GM12864 (cell line): ENCODE results near the gene HP1BP3.

ENCODE experiments used
- DNase-seq: peaks from one replicate; pipeline ENCODE4 v3.0.0-alpha.2; 2011; ENCODE audit warnings: low read depth
- H3K4me3 ChIP-seq: 2 replicates; pipeline ENCODE4 v1.5.1; 2011; ENCODE audit warnings: mild to moderate bottlenecking, low read depth, low read length, control low read depth
- TF ChIP-seq, protein P1 (sequence below): IDR thresholded peaks from 2 replicates; pipeline ENCODE4 v1.5.1; 2011; ENCODE audit warnings: low read depth, mild to moderate bottlenecking, moderate library complexity, low read length, control low read depth, inconsistent platforms; ENCODE audit errors: missing control alignments

HP1BP3 gene

GRCh38 chr1:20701847-20702246 is 85.3 kb downstream of the HP1BP3 start:
- no peak overlapping the region for H3K4me3 ChIP-seq
- TF ChIP-seq, protein P1, sequence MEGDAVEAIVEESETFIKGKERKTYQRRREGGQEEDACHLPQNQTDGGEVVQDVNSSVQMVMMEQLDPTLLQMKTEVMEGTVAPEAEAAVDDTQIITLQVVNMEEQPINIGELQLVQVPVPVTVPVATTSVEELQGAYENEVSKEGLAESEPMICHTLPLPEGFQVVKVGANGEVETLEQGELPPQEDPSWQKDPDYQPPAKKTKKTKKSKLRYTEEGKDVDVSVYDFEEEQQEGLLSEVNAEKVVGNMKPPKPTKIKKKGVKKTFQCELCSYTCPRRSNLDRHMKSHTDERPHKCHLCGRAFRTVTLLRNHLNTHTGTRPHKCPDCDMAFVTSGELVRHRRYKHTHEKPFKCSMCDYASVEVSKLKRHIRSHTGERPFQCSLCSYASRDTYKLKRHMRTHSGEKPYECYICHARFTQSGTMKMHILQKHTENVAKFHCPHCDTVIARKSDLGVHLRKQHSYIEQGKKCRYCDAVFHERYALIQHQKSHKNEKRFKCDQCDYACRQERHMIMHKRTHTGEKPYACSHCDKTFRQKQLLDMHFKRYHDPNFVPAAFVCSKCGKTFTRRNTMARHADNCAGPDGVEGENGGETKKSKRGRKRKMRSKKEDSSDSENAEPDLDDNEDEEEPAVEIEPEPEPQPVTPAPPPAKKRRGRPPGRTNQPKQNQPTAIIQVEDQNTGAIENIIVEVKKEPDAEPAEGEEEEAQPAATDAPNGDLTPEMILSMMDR = no peak
- no peak for DNase-seq

- no peak for DNase-seq
- no peak overlapping the region for H3K4me3 ChIP-seq
- TF ChIP-seq, protein P1 = no peak
These were observed 85.7 kb downstream of the HP1BP3 start for GRCh38 chr1:20701446-20701845.

GRCh38 chr1:20700636-20701215 is 86.4 kb downstream of the HP1BP3 start:
- TF ChIP-seq, protein P1 = no peak
- H3K4me3 ChIP-seq = no peak overlapping the region
- DNase-seq = no peak

GRCh38 chr1:20699558-20699957 is 87.5 kb downstream of the HP1BP3 start:
- H3K4me3 ChIP-seq = no peak overlapping the region
- DNase-seq = no peak
- TF ChIP-seq, protein P1 = no peak

DNA sequence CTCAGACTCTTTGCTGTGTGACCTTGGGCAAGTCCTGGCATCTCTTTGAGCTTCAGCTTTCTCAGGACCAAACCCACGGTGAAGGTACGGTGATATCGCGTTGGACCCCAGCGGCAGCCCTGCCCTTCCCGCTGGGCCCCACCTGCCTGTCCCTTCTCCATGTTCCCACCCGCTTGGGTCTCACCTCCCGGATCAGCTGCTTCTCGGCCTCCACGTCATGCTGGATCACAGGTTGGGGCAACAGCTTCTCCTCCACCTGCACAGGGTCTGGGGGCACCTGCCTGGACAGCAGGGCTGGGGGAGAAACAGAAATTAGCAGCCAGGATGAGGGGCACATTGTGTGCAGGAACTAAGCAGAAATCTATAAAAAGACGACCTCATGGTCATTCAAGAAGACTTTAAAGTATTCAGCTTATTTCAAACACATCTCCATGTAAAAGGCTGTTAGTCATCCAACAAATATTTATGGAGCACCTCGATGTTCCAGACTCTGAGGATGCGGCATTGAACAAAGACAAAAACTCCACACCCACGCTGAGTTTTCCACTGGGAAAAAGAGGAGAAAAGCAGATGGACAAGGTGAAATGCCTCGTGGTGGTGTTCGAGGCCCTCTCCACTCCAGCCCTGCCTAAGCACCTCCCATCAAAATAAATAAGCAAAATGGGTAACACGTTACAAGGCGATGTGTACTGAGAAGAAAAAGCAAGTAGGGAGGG is 88.8 kb downstream of the HP1BP3 start:
- H3K4me3 ChIP-seq = no peak overlapping the region
- DNase-seq = no peak
- TF ChIP-seq, protein P1 = no peak

DNA sequence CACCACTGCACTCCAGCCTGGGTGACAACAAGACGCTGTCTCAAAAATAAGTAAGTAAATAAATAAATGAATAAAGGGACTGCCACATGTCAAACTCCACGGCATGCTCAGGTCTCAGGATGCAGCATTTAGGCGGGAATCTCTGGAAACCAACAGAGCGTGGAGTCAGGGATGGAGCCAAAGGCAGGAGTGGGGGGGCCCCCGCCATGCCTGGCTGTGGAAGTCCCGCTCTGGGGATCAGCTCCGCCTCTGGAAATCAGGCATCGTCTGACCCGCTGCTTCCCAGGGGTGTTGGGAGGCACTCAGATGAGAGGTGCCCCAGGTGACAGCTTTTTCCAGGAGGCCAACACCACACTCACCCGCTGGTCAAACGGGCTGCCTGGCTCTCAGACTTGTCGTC is 89.5 kb downstream of the HP1BP3 start:
- TF ChIP-seq, protein P1 = no peak
- DNase-seq = no peak
- H3K4me3 ChIP-seq = no peak overlapping the region
